Ovary (tissue), 3 donors: ENCODE measurements around the gene SLC4A5.

Source experiments
- EP300 ChIP-seq: sonication (generic); formaldehyde crosslinking; IDR thresholded peaks from one replicate; pipeline ENCODE4 v1.6.1; 2017; ENCODE audit warnings: antibody characterized with exemption
- POLR2A ChIP-seq: fragments of 450-650 bp; IDR thresholded peaks from one replicate; pipeline ENCODE4 v1.6.1; 2017; ENCODE audit warnings: antibody characterized with exemption, mild to moderate bottlenecking, moderate library complexity
- TF ChIP-seq, protein P1 (sequence below), 3 donors: fragments of 450-650 bp in 2 of 3; fragments of 200-600 bp in 1 of 3; IDR thresholded peaks; one replicate each; pipeline versions ENCODE4 v1.5.1 to v1.8.0; 2016 to 2022; ENCODE audit warnings: antibody characterized with exemption in 3 of 3, mild to moderate bottlenecking in 1 of 3
- donor health status: DM: no; HTN: no; CAD: no.

- no peak for TF ChIP-seq POLR2A
- TF ChIP-seq, protein P1, sequence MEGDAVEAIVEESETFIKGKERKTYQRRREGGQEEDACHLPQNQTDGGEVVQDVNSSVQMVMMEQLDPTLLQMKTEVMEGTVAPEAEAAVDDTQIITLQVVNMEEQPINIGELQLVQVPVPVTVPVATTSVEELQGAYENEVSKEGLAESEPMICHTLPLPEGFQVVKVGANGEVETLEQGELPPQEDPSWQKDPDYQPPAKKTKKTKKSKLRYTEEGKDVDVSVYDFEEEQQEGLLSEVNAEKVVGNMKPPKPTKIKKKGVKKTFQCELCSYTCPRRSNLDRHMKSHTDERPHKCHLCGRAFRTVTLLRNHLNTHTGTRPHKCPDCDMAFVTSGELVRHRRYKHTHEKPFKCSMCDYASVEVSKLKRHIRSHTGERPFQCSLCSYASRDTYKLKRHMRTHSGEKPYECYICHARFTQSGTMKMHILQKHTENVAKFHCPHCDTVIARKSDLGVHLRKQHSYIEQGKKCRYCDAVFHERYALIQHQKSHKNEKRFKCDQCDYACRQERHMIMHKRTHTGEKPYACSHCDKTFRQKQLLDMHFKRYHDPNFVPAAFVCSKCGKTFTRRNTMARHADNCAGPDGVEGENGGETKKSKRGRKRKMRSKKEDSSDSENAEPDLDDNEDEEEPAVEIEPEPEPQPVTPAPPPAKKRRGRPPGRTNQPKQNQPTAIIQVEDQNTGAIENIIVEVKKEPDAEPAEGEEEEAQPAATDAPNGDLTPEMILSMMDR (IDR thresholded peaks at IDR 0.05) = no peak
- TF ChIP-seq EP300 = no peak
Measured at GRCh38 chr2:74194799-74195198, 148.4 kb downstream of the SLC4A5 start.
